ENCODE results near the gene FHIT.

Gene FHIT

GRCh38 chr3:60754617-60755016 is 496.6 kb downstream of the FHIT start:
- no peak for DNase-seq

GRCh38 chr3:60752809-60753208 is 498.4 kb downstream of the FHIT start:
- no peak for DNase-seq

GRCh38 chr3:60746695-60747416 is 504.4 kb downstream of the FHIT start:
- DNase-seq: no peak

- no peak for DNase-seq
Measured at GRCh38 chr3:60746043-60746638, 505.1 kb downstream of the FHIT start.

GRCh38 chr3:60743631-60744164 is 507.6 kb downstream of the FHIT start:
- DNase-seq: no peak

GRCh38 chr3:60742606-60743145 is 508.6 kb downstream of the FHIT start:
- DNase-seq: no peak

- DNase-seq: no peak
Measured at GRCh38 chr3:60737633-60738399, 513.4 kb downstream of the FHIT start.

GRCh38 chr3:60730371-60730770 is 520.9 kb downstream of the FHIT start:
- no peak for DNase-seq

- DNase-seq: no peak
Measured at GRCh38 chr3:60729056-60729455, 522.2 kb downstream of the FHIT start.

GRCh38 chr3:60728006-60728405 is 523.2 kb downstream of the FHIT start:
- DNase-seq: no peak

- no peak for DNase-seq
Measured at GRCh38 chr3:60720736-60721135, 530.5 kb downstream of the FHIT start.

- no peak for DNase-seq
Measured at GRCh38 chr3:60716573-60716972, 534.7 kb downstream of the FHIT start.

- no peak for DNase-seq
Measured at GRCh38 chr3:60708191-60708975, 542.9 kb downstream of the FHIT start.

- DNase-seq: no peak
Measured at GRCh38 chr3:60707452-60708020, 543.7 kb downstream of the FHIT start.

- no peak for DNase-seq
Measured at GRCh38 chr3:60703956-60704736, 547.1 kb downstream of the FHIT start.

- DNase-seq: no peak
Measured at GRCh38 chr3:60703008-60703407, 548.2 kb downstream of the FHIT start.

- DNase-seq: no peak
Measured at GRCh38 chr3:60698117-60698516, 553.1 kb downstream of the FHIT start.

GRCh38 chr3:60697132-60697531 is 554.1 kb downstream of the FHIT start:
- DNase-seq: no peak

- no peak for DNase-seq
Measured at GRCh38 chr3:60696428-60697125, 554.7 kb downstream of the FHIT start.

- no peak for DNase-seq
Measured at GRCh38 chr3:60675424-60675823, 575.8 kb downstream of the FHIT start.

- DNase-seq: no peak
Measured at GRCh38 chr3:60674870-60675269, 576.4 kb downstream of the FHIT start.

Data from KG1 (cell line).